Pancreas (tissue), 10 donors: ENCODE results near the gene FRMD4A. TPM values are rescaled to one million over a fixed set of nuclear protein-coding genes. Genes with fewer than 3 reads are reported as not detected.
A peak's percentile ranks its signal among the peaks of the same experiment; 100 is the strongest.

ENCODE experiments used
- ATAC-seq, 4 donors: fragments of 200-7000 bp; cut with Tn5 transposase; one replicate each; pipeline versions ENCODE4 v1.8.0 to v1.9.1; 2020; ENCODE audit warnings: mild to moderate bottlenecking in 4 of 4, moderate library complexity in 4 of 4
- DNase-seq, 6 donors: peaks; one replicate each; pipeline ENCODE4 v3.0.0-alpha.2; 2020
- FAIRE-seq: peaks from 2 replicates; lab custom pipeline; 2012; peaks lifted over from hg19 to GRCh38; lab: Jason Lieb, UNC
- H3K27ac ChIP-seq, 4 donors: fragments of 200-600 bp; sonication (generic); 1 replicate in 3 of 4; 2 replicates in 1 of 4; pipeline versions ENCODE4 v1.5.0 to v1.8.0; 2020
- H3K27me3 ChIP-seq, 4 donors: fragments of 200-600 bp; one replicate each; pipeline ENCODE4 v1.8.0; 2021
- H3K36me3 ChIP-seq, 3 donors: fragments of 200-600 bp; sonication (generic) in 1 of 3; one replicate each; pipeline versions ENCODE4 v1.5.0 to v1.8.0; 2020 to 2021
- H3K4me1 ChIP-seq, 3 donors: fragments of 200-600 bp; one replicate each; pipeline ENCODE4 v1.8.0; 2021
- H3K4me3 ChIP-seq, 4 donors: fragments of 200-600 bp; sonication (generic) in 2 of 4; one replicate each; pipeline versions ENCODE4 v1.5.0 to v1.8.0; 2020 to 2021
- H3K9me3 ChIP-seq, 4 donors: fragments of 200-600 bp; one replicate each; pipeline ENCODE4 v1.8.0; 2021
- WGBS, 2 donors: extraction: QIAGEN DNeasy Blood & Tissue Kit; methylation state at CpG; one replicate each; pipeline ENCODE4 v1.1.7; 2013; 5-methylcytosine and 5-hydroxymethylcytosine counted together
- intact Hi-C, 3 donors: fragments of 100-400 bp; cut with DNase I; formaldehyde crosslinking; loops; one replicate each; pipeline versions ENCODE4 v1.11.1 to v1.14.2; 2022
- polyA plus RNA-seq, 2 donors: library from polyadenylated mRNA; stranded (reverse); fragments of 200-250 nt; gene quantifications; one replicate each; pipeline ENCODE4 v1.2.3, GENCODE V29; 2013
- total RNA-seq, 6 donors: library from RNA; stranded (reverse); fragmentation: NEBNext Ultra II Directional in 4 of 6; extraction: Animal tissue kit (Norgen Biotek cat#: 25700) in 4 of 6; gene quantifications; one replicate each; pipeline versions ENCODE4 v1.2.1 to v1.2.4, GENCODE V29; 2021 to 2023
- TF ChIP-seq, protein P1 (sequence below), 4 donors: fragments of 200-600 bp; sonication (generic) in 3 of 4; IDR thresholded peaks; one replicate each; pipeline versions ENCODE4 v1.5.0 to v1.8.0; 2021; ENCODE audit warnings: antibody characterized with exemption in 4 of 4
- donor health status: healthy with polysubstance abuse.
- donor health status: DM: no; HTN: no; CAD: no; lungs with moderate emphysema.
- donor health status: DM: no; HTN: no; CAD: no.
- donor health status: control.
- donor health status: control.
- donor health status: Bipolar disorder and iron deficiency.
- donor health status: DM: yes; HTN: yes; CAD: no.
- donor health status: DM: no; HTN: no; CAD: no.
- donor health status: DM: no; HTN: no; CAD: no.
- donor health status: DM: yes; HTN: yes; CAD: no.

Gene FRMD4A
- total and polyA plus RNA-seq, 8 donors = 13.5 to 27.5 (median 18.7) TPM

- no peak for FAIRE-seq
- ATAC-seq = peak in 3 of 4 donors; percentile 68 to 74 (median 74)
- Histone ChIP-seq H3K27ac (no peak overlapping the region), H3K4me1 (no peaks in the 10 kb centered on the region), H3K4me3 (no peak overlapping the region), H3K36me3 (no peaks in the 10 kb centered on the region), H3K27me3 (no peaks in the 10 kb centered on the region), H3K9me3 (no peaks in the 10 kb centered on the region)
- WGBS, 2 donors = 42 to 48% methylated on average over 6 of the region's 6 CpGs
- intact Hi-C loops = no loop called here
- peak in 4 of 6 donors; percentile 10 to 41 (median 26) for DNase-seq
- TF ChIP-seq, protein P1, sequence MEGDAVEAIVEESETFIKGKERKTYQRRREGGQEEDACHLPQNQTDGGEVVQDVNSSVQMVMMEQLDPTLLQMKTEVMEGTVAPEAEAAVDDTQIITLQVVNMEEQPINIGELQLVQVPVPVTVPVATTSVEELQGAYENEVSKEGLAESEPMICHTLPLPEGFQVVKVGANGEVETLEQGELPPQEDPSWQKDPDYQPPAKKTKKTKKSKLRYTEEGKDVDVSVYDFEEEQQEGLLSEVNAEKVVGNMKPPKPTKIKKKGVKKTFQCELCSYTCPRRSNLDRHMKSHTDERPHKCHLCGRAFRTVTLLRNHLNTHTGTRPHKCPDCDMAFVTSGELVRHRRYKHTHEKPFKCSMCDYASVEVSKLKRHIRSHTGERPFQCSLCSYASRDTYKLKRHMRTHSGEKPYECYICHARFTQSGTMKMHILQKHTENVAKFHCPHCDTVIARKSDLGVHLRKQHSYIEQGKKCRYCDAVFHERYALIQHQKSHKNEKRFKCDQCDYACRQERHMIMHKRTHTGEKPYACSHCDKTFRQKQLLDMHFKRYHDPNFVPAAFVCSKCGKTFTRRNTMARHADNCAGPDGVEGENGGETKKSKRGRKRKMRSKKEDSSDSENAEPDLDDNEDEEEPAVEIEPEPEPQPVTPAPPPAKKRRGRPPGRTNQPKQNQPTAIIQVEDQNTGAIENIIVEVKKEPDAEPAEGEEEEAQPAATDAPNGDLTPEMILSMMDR (IDR thresholded peaks at IDR 0.05) = no peak
Observed at GRCh38 chr10:14125564-14125963, 205.2 kb downstream of the FRMD4A start.

DNA sequence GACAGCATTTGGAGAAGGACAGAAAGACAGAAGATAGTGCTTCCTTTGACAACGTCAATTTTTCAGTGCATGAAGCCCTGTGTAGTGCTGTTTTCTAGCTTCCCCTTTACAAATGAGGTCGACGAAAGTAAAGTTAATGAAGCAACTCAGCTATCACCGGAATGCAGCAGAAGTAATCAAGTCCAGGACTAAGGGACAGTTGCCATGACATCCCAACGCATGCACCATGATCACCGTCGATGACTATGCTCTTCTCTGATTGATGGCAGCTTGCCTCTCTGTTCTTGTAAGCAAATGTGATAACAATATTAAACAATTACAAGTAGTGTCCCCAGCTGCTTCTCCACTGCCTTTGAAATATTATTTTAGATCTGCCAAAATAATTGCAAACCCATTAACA, 205.8 kb downstream of the FRMD4A start:
- ATAC-seq (no peak), DNase-seq (no peak), FAIRE-seq (no peak)
- intact Hi-C loops = no loop called here
- TF ChIP-seq, protein P1 (IDR thresholded peaks at IDR 0.05) = no peak
- WGBS, 2 donors = 65 to 73% methylated on average over 7 of the region's 7 CpGs
- Histone ChIP-seq H3K27ac (no peak overlapping the region), H3K36me3 (no peaks in the 10 kb centered on the region), H3K4me1 (no peaks in the 10 kb centered on the region), H3K4me3 (no peak overlapping the region), H3K9me3 (no peaks in the 10 kb centered on the region), H3K27me3 (no peaks in the 10 kb centered on the region)

- no peak overlapping the region for H3K27ac ChIP-seq
- no peaks in the 10 kb centered on the region for H3K4me1 ChIP-seq
- DNase-seq (no peak), ATAC-seq (no peak), FAIRE-seq (no peak)
- H3K4me3 ChIP-seq = no peak overlapping the region
- TF ChIP-seq, protein P1 (IDR thresholded peaks at IDR 0.05) = no peak
- no peaks in the 10 kb centered on the region for H3K9me3 ChIP-seq
- intact Hi-C loops = no loop called here
- no peaks in the 10 kb centered on the region for H3K36me3 ChIP-seq
- no peaks in the 10 kb centered on the region for H3K27me3 ChIP-seq
- WGBS, 2 donors = 92 to 94% methylated on average over 5 of the region's 5 CpGs
Observed at GRCh38 chr10:14123139-14123538, 207.6 kb downstream of the FRMD4A start.

DNA sequence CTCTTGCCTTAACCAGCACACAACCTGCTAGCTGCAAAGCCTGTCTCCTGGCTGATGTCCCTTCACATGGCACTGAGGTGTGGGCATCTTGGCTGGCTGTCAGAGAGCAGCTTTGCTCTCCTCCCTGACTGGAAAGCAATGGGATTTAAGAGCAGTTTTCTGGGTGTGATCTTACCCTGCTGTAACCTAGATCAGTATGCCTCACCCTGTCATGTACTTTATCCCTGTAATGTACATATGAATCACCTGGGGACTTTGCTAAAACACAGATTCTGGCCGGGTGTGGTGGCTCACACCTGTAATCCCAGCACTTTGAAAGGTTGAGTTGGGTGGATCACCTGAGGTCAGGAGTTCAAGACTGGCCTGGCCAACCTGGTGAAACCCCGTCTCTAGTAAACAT, 209.9 kb downstream of the FRMD4A start:
- WGBS, 2 donors = 85 to 90% methylated on average over 2 of the region's 2 CpGs
- H3K9me3 ChIP-seq = no peaks in the 10 kb centered on the region
- H3K27me3 ChIP-seq = no peaks in the 10 kb centered on the region
- H3K4me3 ChIP-seq = no peak overlapping the region
- TF ChIP-seq, protein P1 (IDR thresholded peaks at IDR 0.05) = no peak
- ATAC-seq = no peak
- intact Hi-C loops = no loop called here
- no peaks in the 10 kb centered on the region for H3K36me3 ChIP-seq
- no peak for DNase-seq
- FAIRE-seq = no peak
- H3K27ac ChIP-seq = no peak overlapping the region
- H3K4me1 ChIP-seq = no peaks in the 10 kb centered on the region

DNA sequence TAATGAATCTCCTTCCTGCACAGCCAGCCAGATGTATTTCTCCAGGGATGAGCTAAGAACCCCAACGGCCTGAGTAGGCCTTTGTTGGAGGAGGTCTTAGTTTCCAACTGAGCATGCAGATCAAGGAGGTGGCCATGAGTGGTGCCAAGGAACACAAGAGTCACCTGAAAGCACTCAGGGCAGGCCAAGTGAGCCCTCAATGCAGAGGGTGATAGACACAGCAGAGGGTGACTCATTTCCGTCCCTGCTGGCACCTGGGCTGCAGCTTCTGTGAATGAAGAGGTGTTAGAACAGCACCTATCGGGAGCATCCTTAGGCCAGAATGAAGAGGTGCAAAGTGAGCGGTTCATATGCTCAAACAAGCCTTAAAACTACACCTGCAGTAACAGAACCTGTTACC, 211.8 kb downstream of the FRMD4A start:
- Histone ChIP-seq H3K4me1 (no peaks in the 10 kb centered on the region), H3K4me3 (no peak overlapping the region), H3K27ac (no peak overlapping the region), H3K36me3 (no peaks in the 10 kb centered on the region), H3K27me3 (no peaks in the 10 kb centered on the region), H3K9me3 (no peaks in the 10 kb centered on the region)
- 88 to 89% methylated on average over 4 of the region's 4 CpGs for WGBS, 2 donors
- no peak for ATAC-seq
- FAIRE-seq = no peak
- no peak for DNase-seq
- TF ChIP-seq, protein P1 (IDR thresholded peaks at IDR 0.05) = no peak
- intact Hi-C loops = no loop called here
